ENCODE measurements around the gene PLEKHG5.

DNA sequence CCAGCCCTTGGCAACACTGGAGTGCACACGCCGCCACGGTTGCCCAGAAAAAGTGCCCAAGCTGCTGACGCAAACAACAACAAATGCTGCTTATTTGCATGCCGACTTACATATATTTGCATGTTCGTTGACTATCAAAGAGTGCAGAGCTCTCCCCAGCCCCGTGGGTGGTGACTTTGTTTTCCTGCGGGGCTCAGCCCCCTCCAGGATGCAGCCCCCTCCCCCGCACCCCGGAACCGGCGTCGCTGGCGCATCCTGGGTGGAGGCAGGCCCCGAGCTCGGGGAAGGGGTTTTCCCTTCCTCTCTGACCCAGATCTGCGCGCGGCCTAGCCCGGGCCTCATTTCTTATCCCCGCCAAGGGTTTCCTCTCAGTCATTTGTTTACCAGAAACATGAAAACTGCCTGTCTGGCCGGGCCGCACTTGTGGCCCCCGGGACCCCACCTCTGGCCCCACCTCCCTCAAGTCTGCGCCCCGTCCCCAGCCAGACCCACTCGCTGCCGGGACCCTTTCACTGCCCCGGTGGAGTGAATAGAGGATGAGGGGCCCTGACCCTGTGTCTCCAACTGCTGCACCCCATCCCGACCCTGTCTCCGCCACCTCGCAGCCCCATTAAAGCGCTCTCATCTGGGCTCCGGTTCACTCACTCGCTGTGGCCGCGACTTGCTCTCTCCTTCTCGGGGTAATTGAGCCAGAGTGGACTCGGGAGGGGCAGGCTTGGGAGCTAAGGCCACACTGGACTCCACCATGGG lies 31.0 kb downstream of the PLEKHG5 start:
- TF ChIP-seq RAD21 (IDR thresholded peaks at IDR 0.05; ENCODE audit: low read depth) (no peak), ZBTB7A (IDR thresholded peaks at IDR 0.05; ENCODE audit: low read depth) (no peak), YY1 (IDR thresholded peaks at IDR 0.05; ENCODE audit: low read depth) (no peak), EP300 (IDR thresholded peaks at IDR 0.05; ENCODE audit: borderline replicate concordance) (no peak), TAF1 (IDR thresholded peaks at IDR 0.05; ENCODE audit: low read depth) (no peak), CREB1 (IDR thresholded peaks at IDR 0.05; ENCODE audit: low read depth) (no peak), EGR1 (IDR thresholded peaks at IDR 0.05) (no peak), FOXM1 (IDR thresholded peaks at IDR 0.05; ENCODE audit: borderline replicate concordance, low read depth) (no peak), CEBPB (IDR thresholded peaks at IDR 0.05) (no peak), NFIC (IDR thresholded peaks at IDR 0.05) (no peak), TCF12 (IDR thresholded peaks at IDR 0.05; ENCODE audit: low read depth) (no peak)
- TF ChIP-seq, protein P1, sequence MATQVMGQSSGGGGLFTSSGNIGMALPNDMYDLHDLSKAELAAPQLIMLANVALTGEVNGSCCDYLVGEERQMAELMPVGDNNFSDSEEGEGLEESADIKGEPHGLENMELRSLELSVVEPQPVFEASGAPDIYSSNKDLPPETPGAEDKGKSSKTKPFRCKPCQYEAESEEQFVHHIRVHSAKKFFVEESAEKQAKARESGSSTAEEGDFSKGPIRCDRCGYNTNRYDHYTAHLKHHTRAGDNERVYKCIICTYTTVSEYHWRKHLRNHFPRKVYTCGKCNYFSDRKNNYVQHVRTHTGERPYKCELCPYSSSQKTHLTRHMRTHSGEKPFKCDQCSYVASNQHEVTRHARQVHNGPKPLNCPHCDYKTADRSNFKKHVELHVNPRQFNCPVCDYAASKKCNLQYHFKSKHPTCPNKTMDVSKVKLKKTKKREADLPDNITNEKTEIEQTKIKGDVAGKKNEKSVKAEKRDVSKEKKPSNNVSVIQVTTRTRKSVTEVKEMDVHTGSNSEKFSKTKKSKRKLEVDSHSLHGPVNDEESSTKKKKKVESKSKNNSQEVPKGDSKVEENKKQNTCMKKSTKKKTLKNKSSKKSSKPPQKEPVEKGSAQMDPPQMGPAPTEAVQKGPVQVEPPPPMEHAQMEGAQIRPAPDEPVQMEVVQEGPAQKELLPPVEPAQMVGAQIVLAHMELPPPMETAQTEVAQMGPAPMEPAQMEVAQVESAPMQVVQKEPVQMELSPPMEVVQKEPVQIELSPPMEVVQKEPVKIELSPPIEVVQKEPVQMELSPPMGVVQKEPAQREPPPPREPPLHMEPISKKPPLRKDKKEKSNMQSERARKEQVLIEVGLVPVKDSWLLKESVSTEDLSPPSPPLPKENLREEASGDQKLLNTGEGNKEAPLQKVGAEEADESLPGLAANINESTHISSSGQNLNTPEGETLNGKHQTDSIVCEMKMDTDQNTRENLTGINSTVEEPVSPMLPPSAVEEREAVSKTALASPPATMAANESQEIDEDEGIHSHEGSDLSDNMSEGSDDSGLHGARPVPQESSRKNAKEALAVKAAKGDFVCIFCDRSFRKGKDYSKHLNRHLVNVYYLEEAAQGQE (IDR thresholded peaks at IDR 0.05; ENCODE audit: low read depth) = no peak
- TF ChIP-seq, protein P2, sequence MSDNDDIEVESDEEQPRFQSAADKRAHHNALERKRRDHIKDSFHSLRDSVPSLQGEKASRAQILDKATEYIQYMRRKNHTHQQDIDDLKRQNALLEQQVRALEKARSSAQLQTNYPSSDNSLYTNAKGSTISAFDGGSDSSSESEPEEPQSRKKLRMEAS (IDR thresholded peaks at IDR 0.05) = no peak
- TF ChIP-seq, protein P3, sequence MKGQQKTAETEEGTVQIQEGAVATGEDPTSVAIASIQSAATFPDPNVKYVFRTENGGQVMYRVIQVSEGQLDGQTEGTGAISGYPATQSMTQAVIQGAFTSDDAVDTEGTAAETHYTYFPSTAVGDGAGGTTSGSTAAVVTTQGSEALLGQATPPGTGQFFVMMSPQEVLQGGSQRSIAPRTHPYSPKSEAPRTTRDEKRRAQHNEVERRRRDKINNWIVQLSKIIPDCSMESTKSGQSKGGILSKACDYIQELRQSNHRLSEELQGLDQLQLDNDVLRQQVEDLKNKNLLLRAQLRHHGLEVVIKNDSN (IDR thresholded peaks at IDR 0.05) = no peak
